C4-2B (cell line): ENCODE results near the gene DCLRE1C.
A peak's percentile ranks its signal among the peaks of the same experiment; 100 is the strongest.

Experiments
- H3K27ac ChIP-seq: fragments of 450-650 bp; 2 replicates; pipeline ENCODE4 v1.5.1; 2017
- CTCF ChIP-seq: fragments of 450-650 bp; conservative IDR thresholded peaks from 2 replicates; pipeline ENCODE4 v1.5.1; 2017; ENCODE audit warnings: mild to moderate bottlenecking
- ZFX ChIP-seq: fragments of 450-650 bp; IDR thresholded peaks from 2 replicates; pipeline ENCODE4 v1.6.1; 2017

DCLRE1C gene

GRCh38 chr10:14971867-14972448, 18.1 kb upstream of the DCLRE1C start:
- H3K27ac ChIP-seq, result no peak overlapping the region
- TF ChIP-seq CTCF, result peak; percentile 87
- TF ChIP-seq ZFX, result no peak

GRCh38 chr10:14967897-14968296, 14.0 kb upstream of the DCLRE1C start:
- no peak overlapping the region for H3K27ac ChIP-seq
- no peak for TF ChIP-seq CTCF
- TF ChIP-seq ZFX, result no peak

DNA sequence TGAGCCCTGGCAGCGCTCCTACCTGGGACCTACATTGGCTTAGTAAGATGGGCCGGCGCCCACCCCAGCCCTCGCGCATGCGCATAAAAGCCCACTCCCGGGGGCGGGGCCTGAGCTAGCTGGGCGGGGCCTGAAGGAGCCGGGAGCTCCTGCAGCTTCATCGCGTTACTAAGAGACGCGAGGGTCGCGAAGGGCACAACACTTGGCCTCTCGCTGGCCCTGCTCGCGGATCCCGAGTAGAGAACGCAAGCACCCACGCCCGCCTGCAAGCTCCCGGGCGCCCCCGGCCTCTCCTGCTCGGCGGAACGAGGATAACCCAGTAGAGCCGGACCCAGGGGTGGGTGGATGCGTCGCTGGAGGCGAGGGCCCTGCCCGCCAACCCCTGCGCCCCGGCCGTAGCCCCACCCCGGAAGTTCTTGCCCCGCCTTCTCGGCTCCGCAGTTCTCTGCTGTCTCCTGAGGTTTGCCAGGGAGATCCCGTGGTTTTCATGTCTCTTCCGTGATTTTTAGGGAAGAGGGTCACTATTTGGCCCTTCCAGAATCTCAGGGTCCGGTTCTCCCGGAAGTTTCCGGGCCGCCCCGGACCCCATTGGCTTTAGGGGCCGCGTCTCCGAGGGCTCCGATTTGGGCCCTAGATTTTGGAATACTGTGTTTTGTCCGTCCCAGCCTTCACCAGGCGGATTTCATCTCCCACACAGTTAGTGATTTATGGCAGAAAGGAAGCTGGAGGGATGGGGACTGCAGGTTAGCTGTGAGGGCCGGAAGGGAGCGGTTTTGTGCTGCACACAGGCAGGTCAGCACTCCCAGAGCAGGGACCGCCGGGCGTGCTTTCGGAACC, 5.5 kb upstream of the DCLRE1C start, which contains the start of gene MEIG1:
MEIG1 (plus strand) TSS at position 168 of the 837 bp plus-strand sequence. CDS start 7,081 bp downstream, outside the sequence.
- TF ChIP-seq ZFX, result peak; percentile 52; the same call in 1 of the 2 replicates
- TF ChIP-seq CTCF, result no peak

DNA sequence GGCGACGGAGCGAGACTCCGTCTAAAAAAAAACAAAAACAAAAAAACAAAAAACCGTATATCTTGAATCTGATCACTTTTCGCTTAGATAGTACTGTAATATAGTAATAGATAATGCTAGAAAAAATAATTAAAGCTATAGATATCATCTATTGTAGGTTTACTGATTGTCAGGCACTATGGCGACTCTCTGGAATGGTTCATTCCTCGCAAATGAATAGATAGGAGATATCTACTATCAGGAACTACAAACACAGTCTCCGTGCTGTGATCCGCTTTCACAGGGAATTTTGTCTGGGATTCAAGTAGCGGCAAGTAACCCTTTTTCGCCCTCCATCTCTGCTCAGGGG, 5.0 kb upstream of the DCLRE1C start:
- TF ChIP-seq ZFX (no peak), CTCF (no peak)
- H3K27ac ChIP-seq, result peak overlapping the region; percentile 90

More for the DNA sequence above, 5.5 kb upstream of the DCLRE1C start, which contains the start of gene MEIG1:
- H3K27ac ChIP-seq, result peak within 1 kb of the TSS; percentile 90

- TF ChIP-seq CTCF (no peak), ZFX (no peak)
- peak overlapping the region; percentile 81 for H3K27ac ChIP-seq
These were observed 1.0 kb upstream of the DCLRE1C start for GRCh38 chr10:14954934-14955333.

GRCh38 chr10:14953424-14954000, 384 bp downstream of the DCLRE1C start:
- TF ChIP-seq ZFX, result no peak
- TF ChIP-seq CTCF, result peak; percentile 27; the same call in 1 of the 2 replicates
- H3K27ac ChIP-seq, result peak overlapping the region; percentile 81
